Measurements from ENCODE around the gene IPPK.

IPPK gene

DNA sequence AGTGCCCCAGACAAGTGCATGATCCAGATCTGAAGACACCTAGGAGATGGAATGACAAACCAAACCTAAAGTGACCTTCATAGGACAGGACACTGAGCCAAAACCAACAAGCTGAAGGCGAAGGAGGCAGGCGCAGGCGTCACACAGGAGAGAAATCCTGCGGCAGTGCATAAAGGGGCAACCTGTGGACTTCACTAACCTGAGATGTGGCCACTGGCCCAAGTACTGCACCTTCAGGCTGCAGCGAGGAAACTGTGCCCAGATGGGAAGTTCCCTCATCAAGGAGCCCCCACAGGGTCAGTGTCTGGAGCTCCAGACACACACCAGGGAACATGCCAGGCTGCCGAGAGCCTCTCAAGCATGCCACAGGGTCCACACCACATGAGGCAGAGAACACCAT lies 3.7 kb downstream of the IPPK start:
- no peak for DNase-seq (ENCODE audit: low read depth, low spot score)
- 0 out of 2 replicates have a peak, but pooled peaks cover 4% of the 10 kb centered on the region for H3K4me1 ChIP-seq (ENCODE audit: control insufficient read depth, insufficient read depth, low read length)
- no peak overlapping the region for H3K4me3 ChIP-seq (ENCODE audit: low read length)
- peaks cover 2% of the 10 kb centered on the region; the same call in 1 of the 2 replicates for H3K36me3 ChIP-seq (ENCODE audit: control insufficient read depth, insufficient read depth, low read length)
- no peaks in the 10 kb centered on the region for H3K9me3 ChIP-seq (ENCODE audit: control insufficient read depth, insufficient read depth, low read length)
- no peak overlapping the region for H3K27ac ChIP-seq (ENCODE audit: low read length)
- no peaks in the 10 kb centered on the region for H3K27me3 ChIP-seq (ENCODE audit: control insufficient read depth, insufficient read depth, low read length)
- no CpG with 5 or more reads among the region's 6 CpGs for WGBS (ENCODE audit: insufficient coverage, insufficient read length)

DNA sequence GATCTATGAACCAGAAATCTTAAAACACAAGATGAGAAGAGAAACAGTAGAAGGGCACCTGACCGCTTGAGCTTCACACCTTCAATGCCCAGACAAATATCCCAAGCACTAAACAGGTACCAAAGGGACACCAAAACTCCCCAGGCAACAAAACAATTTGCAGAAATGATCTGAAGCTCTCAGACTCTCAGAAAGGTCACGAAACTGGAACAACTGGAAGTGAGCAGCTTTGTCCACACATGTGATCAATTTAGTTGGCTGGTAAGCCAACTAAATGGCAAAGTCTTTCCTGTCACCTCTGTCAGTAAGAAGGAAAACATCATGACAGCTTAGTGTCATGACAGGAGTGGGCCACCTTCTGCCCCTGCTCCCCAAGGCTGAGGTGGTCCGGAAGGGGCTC lies 4.1 kb downstream of the IPPK start:
- Histone ChIP-seq H3K9me3 (ENCODE audit: control insufficient read depth, insufficient read depth, low read length) (no peaks in the 10 kb centered on the region), H3K27me3 (ENCODE audit: control insufficient read depth, insufficient read depth, low read length) (no peaks in the 10 kb centered on the region), H3K36me3 (ENCODE audit: control insufficient read depth, insufficient read depth, low read length) (peaks cover 2% of the 10 kb centered on the region; the same call in 1 of the 2 replicates), H3K4me1 (ENCODE audit: control insufficient read depth, insufficient read depth, low read length) (0 out of 2 replicates have a peak, but pooled peaks cover 4% of the 10 kb centered on the region), H3K27ac (ENCODE audit: low read length) (no peak overlapping the region), H3K4me3 (ENCODE audit: low read length) (no peak overlapping the region)
- WGBS (ENCODE audit: insufficient coverage, insufficient read length) = no CpG with 5 or more reads among the region's 3 CpGs
- DNase-seq (ENCODE audit: low read depth, low spot score) = no peak

DNA sequence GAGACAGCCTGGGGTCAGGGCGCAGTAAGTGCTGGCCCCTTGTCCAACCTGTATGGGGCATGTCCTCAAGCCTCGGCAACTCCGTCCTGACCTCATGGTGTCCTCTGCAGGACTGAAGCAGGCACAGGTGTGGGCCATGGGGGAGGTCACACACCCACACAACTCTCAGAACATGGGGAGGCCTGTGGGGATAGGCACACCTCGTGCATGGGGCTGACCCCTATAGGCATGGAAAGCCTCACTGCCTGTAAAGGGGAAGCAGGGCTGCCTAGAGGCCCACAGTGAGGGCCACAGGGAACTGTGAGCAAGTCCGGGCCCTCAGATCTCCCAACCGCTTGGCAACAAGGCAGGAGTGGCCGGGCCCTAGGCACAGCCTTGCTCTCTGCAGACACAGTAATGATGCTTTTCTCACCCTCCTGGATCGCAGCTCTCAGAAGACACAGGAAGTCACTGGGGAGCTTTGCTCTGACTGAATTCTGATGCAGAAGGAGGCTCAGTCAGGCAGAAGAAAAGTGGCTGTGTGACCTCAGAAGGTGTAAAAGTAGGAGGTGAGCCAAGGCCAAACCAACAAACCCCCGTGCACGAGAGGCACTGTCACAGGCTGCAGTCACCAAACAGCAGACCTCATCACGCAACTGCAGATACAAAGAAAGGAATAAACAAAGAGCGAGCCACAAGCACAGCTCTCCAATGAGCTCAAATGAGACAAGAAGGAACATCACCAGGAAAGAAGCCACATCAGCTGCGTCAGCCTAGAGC lies 5.4 kb downstream of the IPPK start:
- WGBS (ENCODE audit: insufficient coverage, insufficient read length) = no CpG with 5 or more reads among the region's 13 CpGs
- Histone ChIP-seq H3K36me3 (ENCODE audit: control insufficient read depth, insufficient read depth, low read length) (peaks cover 2% of the 10 kb centered on the region; the same call in 1 of the 2 replicates), H3K4me1 (ENCODE audit: control insufficient read depth, insufficient read depth, low read length) (0 out of 2 replicates have a peak, but pooled peaks cover 4% of the 10 kb centered on the region), H3K27me3 (ENCODE audit: control insufficient read depth, insufficient read depth, low read length) (no peaks in the 10 kb centered on the region), H3K4me3 (ENCODE audit: low read length) (no peak overlapping the region), H3K9me3 (ENCODE audit: control insufficient read depth, insufficient read depth, low read length) (no peaks in the 10 kb centered on the region), H3K27ac (ENCODE audit: low read length) (no peak overlapping the region)
- DNase-seq (ENCODE audit: low read depth, low spot score) = no peak

DNA sequence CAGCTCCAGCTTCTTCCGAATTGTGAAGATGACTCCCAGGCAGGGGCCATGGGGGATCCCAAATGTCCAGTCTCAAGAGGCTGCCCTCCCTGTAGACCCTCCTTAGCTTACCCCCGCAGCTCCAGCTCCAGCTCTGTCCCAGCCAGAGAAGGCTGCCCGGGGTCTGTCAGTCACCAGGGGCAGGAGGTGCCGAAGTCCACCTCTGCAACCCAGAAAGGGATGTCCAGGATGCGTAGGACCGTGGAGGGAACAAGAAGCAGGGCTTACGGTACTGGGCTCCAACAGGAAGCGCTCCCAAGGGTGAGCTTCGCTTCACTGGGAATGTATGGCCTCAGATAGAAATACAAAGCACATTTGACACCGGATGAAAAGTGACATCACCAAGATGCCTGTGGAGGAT lies 6.0 kb downstream of the IPPK start:
- H3K9me3 ChIP-seq (ENCODE audit: control insufficient read depth, insufficient read depth, low read length) = no peaks in the 10 kb centered on the region
- no peak overlapping the region for H3K4me3 ChIP-seq (ENCODE audit: low read length)
- peaks cover 2% of the 10 kb centered on the region; the same call in 1 of the 2 replicates for H3K36me3 ChIP-seq (ENCODE audit: control insufficient read depth, insufficient read depth, low read length)
- no peak overlapping the region for H3K27ac ChIP-seq (ENCODE audit: low read length)
- no peak for DNase-seq (ENCODE audit: low read depth, low spot score)
- H3K27me3 ChIP-seq (ENCODE audit: control insufficient read depth, insufficient read depth, low read length) = no peaks in the 10 kb centered on the region
- H3K4me1 ChIP-seq (ENCODE audit: control insufficient read depth, insufficient read depth, low read length) = 0 out of 2 replicates have a peak, but pooled peaks cover 4% of the 10 kb centered on the region
- WGBS (ENCODE audit: insufficient coverage, insufficient read length) = no CpG with 5 or more reads among the region's 10 CpGs

DNA sequence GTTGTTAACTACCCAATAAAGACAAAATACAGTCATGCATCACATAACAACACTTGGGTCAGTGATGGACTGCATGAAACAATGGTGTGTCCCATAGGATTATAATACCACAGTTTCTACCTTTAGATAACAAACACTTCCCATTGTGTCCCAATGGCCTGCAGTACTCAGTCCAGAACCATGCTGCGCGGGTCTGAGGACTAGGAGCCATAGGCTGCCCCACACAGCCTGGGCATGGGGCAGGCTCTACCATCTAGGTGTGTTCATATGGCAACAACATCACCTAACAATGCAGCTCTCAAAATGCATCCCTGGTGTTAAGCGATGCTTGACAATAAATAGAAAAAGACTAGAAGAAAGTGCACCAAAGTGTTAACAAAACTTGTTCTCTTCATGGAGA lies 6.8 kb downstream of the IPPK start:
- WGBS (ENCODE audit: insufficient coverage, insufficient read length) = no CpG with 5 or more reads among the region's 3 CpGs
- peaks cover 2% of the 10 kb centered on the region; the same call in 1 of the 2 replicates for H3K36me3 ChIP-seq (ENCODE audit: control insufficient read depth, insufficient read depth, low read length)
- no peaks in the 10 kb centered on the region for H3K27me3 ChIP-seq (ENCODE audit: control insufficient read depth, insufficient read depth, low read length)
- no peak overlapping the region for H3K4me3 ChIP-seq (ENCODE audit: low read length)
- no peak overlapping the region for H3K27ac ChIP-seq (ENCODE audit: low read length)
- DNase-seq (ENCODE audit: low read depth, low spot score) = no peak
- H3K4me1 ChIP-seq (ENCODE audit: control insufficient read depth, insufficient read depth, low read length) = 0 out of 2 replicates have a peak, but pooled peaks cover 4% of the 10 kb centered on the region
- no peaks in the 10 kb centered on the region for H3K9me3 ChIP-seq (ENCODE audit: control insufficient read depth, insufficient read depth, low read length)

DNA sequence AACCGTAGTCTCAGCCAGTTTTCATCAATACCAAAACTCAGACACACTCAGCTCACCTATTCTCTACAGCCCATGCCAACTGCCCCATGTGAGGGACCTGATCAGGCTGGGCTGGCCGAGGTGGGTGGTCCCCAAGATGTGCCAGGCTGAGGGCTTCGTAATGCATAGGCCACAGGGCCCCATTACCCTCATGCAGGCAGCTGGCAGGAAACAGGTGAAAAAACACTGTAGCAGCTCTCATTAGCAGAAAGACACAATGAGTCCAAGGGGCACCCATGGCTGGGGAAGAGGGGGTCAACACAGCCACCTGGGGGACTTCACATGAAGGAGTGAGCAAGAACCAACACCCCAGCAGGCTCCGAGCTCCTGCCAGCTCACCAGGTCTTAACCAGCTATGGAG lies 8.2 kb downstream of the IPPK start:
- Histone ChIP-seq H3K4me3 (ENCODE audit: low read length) (no peak overlapping the region), H3K27me3 (ENCODE audit: control insufficient read depth, insufficient read depth, low read length) (no peaks in the 10 kb centered on the region), H3K9me3 (ENCODE audit: control insufficient read depth, insufficient read depth, low read length) (no peaks in the 10 kb centered on the region), H3K27ac (ENCODE audit: low read length) (no peak overlapping the region), H3K36me3 (ENCODE audit: control insufficient read depth, insufficient read depth, low read length) (peaks cover 1% of the 10 kb centered on the region; the same call in 1 of the 2 replicates), H3K4me1 (ENCODE audit: control insufficient read depth, insufficient read depth, low read length) (0 out of 2 replicates have a peak, but pooled peaks cover 4% of the 10 kb centered on the region)
- DNase-seq (ENCODE audit: low read depth, low spot score) = no peak
- no CpG with 5 or more reads among the region's 4 CpGs for whole genome bisulfite sequencing (ENCODE audit: insufficient coverage, insufficient read length)

DNA sequence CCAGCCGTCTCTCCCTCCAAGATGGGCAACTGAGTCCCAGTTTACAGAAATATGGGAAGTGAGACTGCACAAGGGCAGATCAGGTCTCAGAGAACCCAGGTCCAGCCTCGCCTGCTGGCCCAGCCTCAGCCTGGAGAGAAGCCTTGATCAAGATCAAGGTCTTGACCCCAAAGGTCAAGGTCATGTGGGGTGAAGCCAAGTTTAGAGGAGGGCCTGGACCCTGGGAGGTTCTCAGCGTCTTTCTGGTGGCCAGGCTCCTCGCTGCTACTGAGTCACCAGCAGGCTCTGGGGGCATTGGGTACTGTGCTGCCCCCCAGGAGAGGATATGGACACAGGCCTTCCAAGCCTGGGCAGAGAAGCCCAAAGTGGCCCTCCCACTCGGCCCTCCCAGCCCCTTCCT lies 8.8 kb downstream of the IPPK start:
- H3K9me3 ChIP-seq (ENCODE audit: control insufficient read depth, insufficient read depth, low read length) = no peaks in the 10 kb centered on the region
- H3K27ac ChIP-seq (ENCODE audit: low read length) = no peak overlapping the region
- no peak for DNase-seq (ENCODE audit: low read depth, low spot score)
- H3K36me3 ChIP-seq (ENCODE audit: control insufficient read depth, insufficient read depth, low read length) = no peaks in the 10 kb centered on the region; the same call in 1 of the 2 replicates
- 0 out of 2 replicates have a peak, but pooled peaks cover 4% of the 10 kb centered on the region for H3K4me1 ChIP-seq (ENCODE audit: control insufficient read depth, insufficient read depth, low read length)
- no peaks in the 10 kb centered on the region for H3K27me3 ChIP-seq (ENCODE audit: control insufficient read depth, insufficient read depth, low read length)
- no peak overlapping the region for H3K4me3 ChIP-seq (ENCODE audit: low read length)
- no CpG with 5 or more reads among the region's 5 CpGs for WGBS (ENCODE audit: insufficient coverage, insufficient read length)

DNA sequence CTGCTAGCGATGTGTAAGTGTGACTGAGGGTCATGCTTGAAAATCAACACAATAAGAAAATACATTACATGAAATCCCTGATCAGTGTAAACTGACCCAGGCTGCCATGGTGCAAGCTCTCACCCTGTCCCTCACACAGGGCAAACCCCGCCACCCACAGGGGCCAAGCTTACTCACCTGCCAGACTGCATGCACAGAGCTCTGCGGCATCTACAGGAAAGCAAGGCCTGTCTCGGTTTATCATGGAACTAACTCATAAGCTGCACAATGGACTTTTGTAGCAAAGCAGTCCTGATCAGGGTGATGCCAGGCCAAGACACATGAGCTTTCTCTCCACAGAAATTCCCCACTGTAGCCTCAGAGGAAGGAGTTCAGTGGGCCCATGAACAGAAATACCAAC lies 9.7 kb downstream of the IPPK start:
- Histone ChIP-seq H3K9me3 (ENCODE audit: control insufficient read depth, insufficient read depth, low read length) (no peaks in the 10 kb centered on the region), H3K36me3 (ENCODE audit: control insufficient read depth, insufficient read depth, low read length) (no peaks in the 10 kb centered on the region; the same call in 1 of the 2 replicates), H3K27me3 (ENCODE audit: control insufficient read depth, insufficient read depth, low read length) (no peaks in the 10 kb centered on the region), H3K27ac (ENCODE audit: low read length) (no peak overlapping the region), H3K4me1 (ENCODE audit: control insufficient read depth, insufficient read depth, low read length) (0 out of 2 replicates have a peak, but pooled peaks cover 4% of the 10 kb centered on the region), H3K4me3 (ENCODE audit: low read length) (no peak overlapping the region)
- DNase-seq (ENCODE audit: low read depth, low spot score) = no peak
- no CpG with 5 or more reads among the region's 4 CpGs for WGBS (ENCODE audit: insufficient coverage, insufficient read length)

DNA sequence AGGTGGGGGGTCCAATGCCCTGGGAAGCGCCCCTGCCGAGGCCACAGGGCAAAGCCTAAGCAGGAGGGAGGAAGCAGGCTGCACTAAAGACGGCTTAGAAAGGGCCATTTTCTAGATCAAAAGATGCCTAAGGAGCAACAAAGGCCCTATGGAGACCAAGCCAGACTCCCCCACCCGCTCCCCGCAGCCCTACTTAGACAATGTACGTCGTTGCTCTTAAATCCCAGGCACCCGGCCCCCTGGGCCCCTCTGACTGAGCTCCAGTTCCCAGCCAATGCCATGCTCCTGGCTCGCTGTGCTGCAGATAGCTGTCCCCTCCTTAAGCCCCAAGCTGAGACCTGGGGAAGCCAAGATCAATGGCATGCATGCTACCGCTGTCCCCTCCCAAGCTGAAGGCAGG lies 10.3 kb downstream of the IPPK start:
- DNase-seq (ENCODE audit: low read depth, low spot score) = no peak
- H3K4me1 ChIP-seq (ENCODE audit: control insufficient read depth, insufficient read depth, low read length) = 0 out of 2 replicates have a peak, but pooled peaks cover 2% of the 10 kb centered on the region
- no CpG with 5 or more reads among the region's 10 CpGs for WGBS (ENCODE audit: insufficient coverage, insufficient read length)
- H3K27ac ChIP-seq (ENCODE audit: low read length) = no peak overlapping the region
- H3K4me3 ChIP-seq (ENCODE audit: low read length) = no peak overlapping the region
- no peaks in the 10 kb centered on the region for H3K27me3 ChIP-seq (ENCODE audit: control insufficient read depth, insufficient read depth, low read length)
- H3K9me3 ChIP-seq (ENCODE audit: control insufficient read depth, insufficient read depth, low read length) = no peaks in the 10 kb centered on the region
- peaks cover 5% of the 10 kb centered on the region for H3K36me3 ChIP-seq (ENCODE audit: control insufficient read depth, insufficient read depth, low read length)

DNA sequence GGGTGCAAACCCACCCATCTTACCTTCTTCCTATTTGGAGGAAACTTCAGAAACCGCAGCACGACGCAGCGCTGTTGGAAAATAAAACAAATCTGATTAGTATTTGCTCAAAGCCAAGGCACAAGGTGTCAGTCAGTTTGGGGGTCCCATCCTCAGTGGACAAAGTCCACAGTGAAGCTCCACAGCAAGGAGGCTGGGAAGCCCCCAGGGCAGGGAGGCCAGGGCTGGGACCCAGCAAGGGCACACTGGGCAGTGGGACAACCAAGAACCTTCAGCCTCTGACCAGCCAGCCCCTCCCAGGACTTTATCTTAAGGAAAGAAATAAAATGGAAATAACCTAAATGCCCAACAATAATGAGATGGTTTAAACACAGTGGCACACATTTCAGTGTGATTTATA lies 11.3 kb downstream of the IPPK start:
- H3K9me3 ChIP-seq (ENCODE audit: control insufficient read depth, insufficient read depth, low read length) = no peaks in the 10 kb centered on the region
- no peak overlapping the region for H3K4me3 ChIP-seq (ENCODE audit: low read length)
- H3K27ac ChIP-seq (ENCODE audit: low read length) = no peak overlapping the region
- no peaks in the 10 kb centered on the region for H3K4me1 ChIP-seq (ENCODE audit: control insufficient read depth, insufficient read depth, low read length)
- WGBS (ENCODE audit: insufficient coverage, insufficient read length) = no CpG with 5 or more reads among the region's 4 CpGs
- no peaks in the 10 kb centered on the region for H3K27me3 ChIP-seq (ENCODE audit: control insufficient read depth, insufficient read depth, low read length)
- H3K36me3 ChIP-seq (ENCODE audit: control insufficient read depth, insufficient read depth, low read length) = peaks cover 5% of the 10 kb centered on the region
- DNase-seq (ENCODE audit: low read depth, low spot score) = no peak
